Bronchial epithelial cell (primary cell): ENCODE measurements around the gene MTERF2. TPM values are rescaled to one million over a fixed set of nuclear protein-coding genes. Genes with fewer than 3 reads are reported as not detected.
A peak's percentile ranks its signal among the peaks of the same experiment; 100 is the strongest.

ENCODE experiments used
- DNase-seq: peaks from one replicate; pipeline ENCODE4 v3.0.0-alpha.2; 2010; ENCODE audit warnings: low read depth
- FAIRE-seq: peaks from 2 replicates; lab custom pipeline; 2011; peaks lifted over from hg19 to GRCh38; lab: Jason Lieb, UNC
- H3K27me3 ChIP-seq: 2 replicates; pipeline ENCODE4 v1.5.1; 2011; ENCODE audit warnings: low read length; ENCODE audit not compliant: control insufficient read depth, insufficient read depth
- H3K36me3 ChIP-seq: 2 replicates; pipeline ENCODE4 v1.5.1; 2011; ENCODE audit warnings: low read length; ENCODE audit not compliant: control insufficient read depth, insufficient read depth
- H3K4me3 ChIP-seq: 2 replicates; pipeline ENCODE4 v1.5.1; 2011; ENCODE audit warnings: mild to moderate bottlenecking, low read depth, low read length, control low read depth
- CTCF ChIP-seq: IDR thresholded peaks from 2 replicates; pipeline ENCODE4 v1.5.1; 2011; ENCODE audit warnings: mild to moderate bottlenecking, moderate library complexity, low read length, control low read depth, inconsistent platforms; ENCODE audit not compliant: insufficient read depth, severe bottlenecking
- total RNA-seq: library from RNA; depleted of rRNA; stranded (reverse); fragments of >200 nt; gene quantifications from 2 replicates; pipeline ENCODE4 v1.2.1, GENCODE V29; 2014

MTERF2 gene
- total RNA-seq, 1 donor from 2014 or later = 3.9 TPM

- DNase-seq (peak; percentile 67), FAIRE-seq (no peak)
- H3K27me3 ChIP-seq = no peaks in the 10 kb centered on the region
- H3K4me3 ChIP-seq = peak within 1 kb of the TSS; percentile 68
- no peak for TF ChIP-seq CTCF
- H3K36me3 ChIP-seq = no peaks in the 10 kb centered on the region
Observed at GRCh38 chr12:106955377-106956047, 31.4 kb downstream of the MTERF2 start, which contains the start of gene TMEM263. TSS of gene TMEM263 (plus strand) at chr12:106955907. CDS start at chr12:106967117, 11,210 bp downstream.

- no peak for TF ChIP-seq CTCF
- peak; percentile 42 for DNase-seq
- Histone ChIP-seq H3K4me3 (peak overlapping the region; percentile 68), H3K36me3 (no peaks in the 10 kb centered on the region), H3K27me3 (no peaks in the 10 kb centered on the region)
- no peak for FAIRE-seq
Observed at GRCh38 chr12:106954462-106955376, 32.2 kb downstream of the MTERF2 start.

GRCh38 chr12:106953352-106954250 is 33.3 kb downstream of the MTERF2 start:
- H3K36me3 ChIP-seq = no peaks in the 10 kb centered on the region
- FAIRE-seq = no peak
- no peak for TF ChIP-seq CTCF
- no peak overlapping the region for H3K4me3 ChIP-seq
- H3K27me3 ChIP-seq = no peaks in the 10 kb centered on the region
- DNase-seq = no peak

- FAIRE-seq (no peak), DNase-seq (no peak)
- no peak for TF ChIP-seq CTCF
Observed at GRCh38 chr12:106950591-106950990, 36.4 kb downstream of the MTERF2 start.

GRCh38 chr12:106947461-106947860 is 39.5 kb downstream of the MTERF2 start:
- no peak for TF ChIP-seq CTCF
- Histone ChIP-seq H3K36me3 (no peaks in the 10 kb centered on the region), H3K27me3 (no peaks in the 10 kb centered on the region), H3K4me3 (no peak overlapping the region)
- no peak for FAIRE-seq
- DNase-seq = no peak

More at GRCh38 chr12:106950591-106950990, 36.4 kb downstream of the MTERF2 start:
- H3K27me3 ChIP-seq = no peaks in the 10 kb centered on the region
- H3K36me3 ChIP-seq = no peaks in the 10 kb centered on the region
- H3K4me3 ChIP-seq = no peak overlapping the region
